22Rv1 (cell line): ENCODE results near the gene OR6Q1.

ENCODE experiments used
- CTCF ChIP-seq: fragments of 450-650 bp; IDR thresholded peaks from 2 replicates; pipeline ENCODE4 v1.5.1; 2017; ENCODE audit warnings: mild to moderate bottlenecking
- ZFX ChIP-seq: fragments of 450-650 bp; IDR thresholded peaks from 2 replicates; pipeline ENCODE4 v1.6.1; 2017; ENCODE audit warnings: antibody characterized with exemption, borderline replicate concordance

- TF ChIP-seq CTCF (no peak), ZFX (no peak)
Observed at GRCh38 chr11:58000699-58001098, 30.1 kb upstream of the OR6Q1 start.
